ENCODE results near the gene NTM.

The NTM gene

DNA sequence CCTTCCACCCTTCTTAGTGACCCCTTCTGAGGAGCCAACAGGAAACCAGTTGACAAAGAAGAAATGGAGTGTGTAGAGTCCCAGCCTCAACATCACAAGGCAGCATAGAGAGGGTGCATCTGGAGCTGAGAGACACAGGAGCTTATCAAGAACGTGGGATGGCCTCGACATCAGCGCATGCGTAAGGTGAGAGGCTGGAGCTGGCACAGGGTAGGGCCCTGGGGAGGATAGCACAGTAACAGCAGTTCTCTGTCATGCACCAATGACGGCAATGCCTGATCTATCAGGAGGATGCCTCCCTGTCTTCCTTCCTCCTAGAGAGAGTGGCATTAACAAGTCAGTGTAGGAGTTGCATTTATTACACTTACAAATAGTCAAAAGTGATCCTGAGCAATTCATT lies 426.1 kb downstream of the NTM start:
- DNase-seq = no peak

DNA sequence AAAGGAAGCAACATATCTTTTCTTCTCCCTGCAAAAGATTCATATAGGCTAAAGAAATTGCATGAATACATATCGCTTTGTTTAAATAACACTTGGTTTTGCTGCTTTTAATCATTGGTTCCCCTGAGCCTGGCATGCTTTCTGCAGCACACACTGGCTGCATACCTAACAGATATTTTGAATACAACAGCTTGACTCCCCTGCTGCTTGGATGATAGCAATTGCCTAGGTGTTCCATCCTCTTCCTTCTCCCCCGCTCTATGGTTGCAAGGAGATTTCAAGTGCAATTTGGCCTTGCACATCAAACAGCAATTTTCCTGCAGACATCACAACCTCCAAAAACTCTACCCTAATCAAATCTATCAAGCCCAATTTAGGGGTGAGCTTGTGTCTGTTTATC lies 430.0 kb downstream of the NTM start:
- no peak for DNase-seq

DNA sequence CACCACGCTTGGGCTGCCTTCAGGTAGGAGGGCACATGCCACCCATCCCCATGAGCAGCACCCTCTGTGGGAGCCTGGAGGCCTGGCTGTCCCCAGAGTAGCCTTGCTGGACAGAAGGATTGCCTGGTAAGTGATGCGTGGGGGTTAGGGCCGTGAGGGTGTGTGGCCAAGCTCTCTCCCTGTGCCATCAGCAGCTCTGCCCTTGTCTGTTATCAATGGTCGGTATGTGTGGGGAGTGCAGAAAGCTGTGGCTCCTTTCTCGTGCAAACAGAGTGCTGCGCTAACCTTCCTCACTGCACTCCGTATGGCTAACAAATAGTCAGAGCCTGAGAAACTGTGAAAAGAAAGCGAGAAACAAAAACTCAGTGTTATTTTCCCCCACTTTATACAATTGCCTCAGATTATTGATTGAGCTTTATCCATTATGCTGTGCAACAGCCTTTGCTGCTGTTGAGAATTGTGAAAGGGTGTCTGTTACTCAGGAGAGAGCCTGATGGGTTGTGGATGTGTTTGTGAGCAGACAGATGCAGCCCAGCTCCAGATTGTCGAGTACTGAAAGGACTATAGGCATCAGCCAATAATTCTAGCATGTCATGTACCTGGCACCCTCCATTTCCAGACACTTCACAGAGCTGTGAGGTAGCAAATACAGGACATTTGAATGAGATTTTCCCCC lies 432.2 kb downstream of the NTM start:
- DNase-seq = no peak

DNA sequence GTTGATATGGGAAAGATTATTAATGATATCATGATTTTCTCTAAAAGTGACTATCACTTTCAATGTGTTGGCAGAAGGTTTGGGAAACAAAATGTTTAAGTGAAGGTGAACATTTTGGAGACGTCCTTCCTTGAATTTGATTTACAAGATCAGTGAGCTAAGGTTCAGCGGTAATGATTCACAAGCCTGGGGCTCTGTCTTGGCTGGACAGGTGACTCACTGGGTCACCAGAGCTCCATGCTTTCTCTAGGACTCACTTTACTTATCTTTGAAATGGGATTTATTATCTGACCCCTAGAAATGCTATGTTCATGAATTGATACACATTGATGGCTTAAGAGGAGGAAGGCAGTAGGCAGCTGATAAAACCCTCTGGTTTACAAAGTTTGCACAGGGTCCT lies 437.5 kb downstream of the NTM start:
- DNase-seq = no peak

DNA sequence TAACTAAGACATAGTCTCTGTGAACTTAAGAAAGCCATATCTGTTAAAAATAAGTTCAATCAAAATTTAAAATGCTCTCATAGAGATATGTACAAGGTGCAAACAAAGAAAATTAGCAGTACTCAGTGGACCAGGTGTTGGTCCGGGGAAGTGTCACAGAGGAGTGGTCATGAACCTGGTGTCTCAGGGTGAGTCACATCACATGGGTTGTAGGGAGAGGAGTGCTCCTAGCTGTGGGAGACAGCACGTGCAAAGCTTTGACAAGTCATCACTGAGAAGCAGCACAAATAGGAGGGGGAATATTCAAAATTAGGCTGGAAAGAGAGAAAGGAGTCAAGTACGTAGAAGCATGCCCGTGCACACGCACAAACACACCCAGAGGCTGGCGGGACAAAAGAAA lies 438.1 kb downstream of the NTM start:
- DNase-seq = no peak

DNA sequence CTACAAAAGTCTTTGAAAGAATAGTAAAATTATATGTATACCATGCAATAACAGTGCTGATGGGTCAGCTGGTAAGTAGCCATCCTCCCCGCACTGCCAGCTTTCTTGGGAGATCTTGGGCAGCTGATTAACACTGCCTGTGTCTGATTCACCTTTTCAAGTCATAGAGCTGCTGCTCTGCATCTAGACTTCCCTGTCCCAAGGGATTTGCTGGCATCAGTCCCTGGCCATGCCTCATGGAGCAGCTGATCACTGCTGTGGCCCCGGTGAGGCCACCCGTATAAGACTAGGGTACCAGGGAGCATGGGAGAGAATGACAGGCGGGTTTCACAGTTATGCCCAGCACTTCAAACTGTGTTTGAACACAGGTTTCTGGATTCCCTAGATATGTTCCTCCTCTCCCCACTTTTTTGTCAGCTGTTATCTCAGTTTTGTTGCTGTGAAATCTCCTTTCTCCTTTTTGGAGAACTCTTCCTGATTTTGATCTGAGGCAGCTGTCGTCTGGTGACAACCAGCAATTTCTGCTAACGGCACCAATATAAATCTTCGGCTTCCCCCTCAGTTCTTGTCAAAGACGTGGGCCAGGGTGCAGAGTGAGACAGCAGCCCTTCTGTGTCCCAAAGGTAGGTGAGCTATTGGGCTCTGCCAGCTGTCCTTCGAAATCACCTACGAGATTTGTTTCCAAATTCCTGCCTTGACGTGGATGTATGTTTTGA lies 438.9 kb downstream of the NTM start:
- DNase-seq = no peak

DNA sequence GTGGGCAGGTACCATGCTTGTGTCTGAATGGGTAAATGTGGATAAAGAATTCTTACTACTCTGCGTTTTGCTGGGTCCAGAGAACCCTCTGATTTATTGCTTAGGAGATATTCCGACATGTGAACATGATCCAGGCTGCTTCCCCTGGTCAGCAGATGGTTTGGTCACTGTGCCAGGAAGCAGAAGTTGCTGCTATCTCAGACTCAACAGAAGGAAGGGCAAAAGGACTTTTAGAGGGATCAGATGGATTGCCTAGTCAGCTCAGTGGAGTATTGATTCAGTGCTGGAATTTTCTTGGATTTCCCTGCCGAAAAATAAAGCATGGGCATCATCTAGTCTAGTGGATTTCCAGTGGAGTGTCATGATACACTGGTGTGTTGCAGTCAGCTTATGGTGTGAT lies 440.1 kb downstream of the NTM start:
- no peak for DNase-seq

DNA sequence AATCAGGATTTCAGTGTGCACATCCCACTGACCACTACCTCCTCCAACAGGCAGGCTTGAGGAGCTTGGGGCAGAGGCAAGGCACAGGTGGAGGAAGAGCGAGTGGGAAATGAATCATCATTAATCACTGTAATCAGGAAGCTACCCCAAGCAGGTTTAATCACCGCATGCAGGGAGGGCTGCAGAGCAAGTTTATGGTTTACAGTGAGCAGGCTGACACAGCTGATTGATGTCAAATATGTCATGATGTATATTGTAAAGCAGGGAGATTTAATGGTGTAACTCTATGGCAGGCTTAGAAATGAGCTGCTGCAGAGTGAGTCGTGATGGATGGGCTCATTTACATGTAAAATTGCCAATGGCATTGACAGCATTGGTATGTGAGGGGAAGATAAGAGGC lies 441.0 kb downstream of the NTM start:
- DNase-seq = no peak

DNA sequence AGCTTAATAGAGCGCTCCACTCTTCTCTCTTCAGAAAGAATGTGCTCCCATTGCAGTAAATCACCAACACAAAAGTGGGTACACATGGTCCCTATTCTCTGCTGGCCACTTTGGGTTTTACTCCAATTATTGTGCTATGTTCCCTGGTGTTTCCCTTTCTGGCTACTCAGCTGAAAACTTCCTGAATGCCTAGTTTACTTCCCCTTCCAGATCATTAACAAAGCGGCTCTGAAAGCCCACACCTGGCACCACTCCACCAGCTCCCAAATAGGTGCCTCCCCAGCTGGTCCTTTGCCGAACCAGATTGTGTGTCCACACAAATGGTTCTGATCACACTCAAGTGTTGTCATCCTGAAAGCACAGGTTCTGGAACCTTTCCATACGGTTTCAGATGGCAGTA lies 443.7 kb downstream of the NTM start:
- DNase-seq = no peak

DNA sequence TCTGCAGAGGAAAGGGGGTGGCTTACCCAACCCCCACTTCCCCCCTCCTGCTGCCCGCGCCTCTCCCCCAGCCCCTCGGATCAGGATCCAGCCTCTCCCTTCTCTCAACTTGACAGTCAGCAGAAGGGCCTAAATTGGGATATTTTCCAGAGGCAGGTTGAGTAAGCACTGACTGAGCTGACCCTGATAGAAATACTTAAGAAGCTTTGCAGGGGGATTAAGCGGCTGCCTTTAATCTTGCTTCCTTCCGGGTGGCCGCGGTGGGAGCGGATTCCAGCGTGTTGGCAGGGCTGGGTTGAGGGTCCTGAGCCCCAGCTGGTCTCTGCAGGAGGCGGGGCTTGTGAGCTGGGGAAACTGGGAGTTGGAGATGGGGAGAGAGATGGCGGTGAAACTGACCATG lies 445.2 kb downstream of the NTM start:
- no peak for DNase-seq

DNA sequence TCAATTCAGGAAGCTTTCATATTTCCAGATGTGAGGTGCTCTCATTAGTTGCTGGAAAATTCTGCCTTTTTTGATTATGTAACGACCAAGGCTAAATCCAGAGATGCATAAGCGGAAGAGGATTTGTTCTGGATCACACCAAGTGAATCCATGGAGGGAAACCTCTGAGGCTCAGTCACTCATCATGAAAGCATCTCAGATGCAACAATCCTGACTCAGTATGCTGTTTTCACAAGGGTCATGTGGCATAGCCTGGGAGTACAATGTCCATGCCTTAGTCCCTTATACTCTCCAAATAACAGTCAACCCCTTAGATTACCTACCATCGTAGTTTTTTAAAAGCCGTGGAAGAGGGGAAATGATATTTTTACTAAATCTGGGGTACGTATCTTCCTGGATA lies 445.6 kb downstream of the NTM start:
- no peak for DNase-seq

DNA sequence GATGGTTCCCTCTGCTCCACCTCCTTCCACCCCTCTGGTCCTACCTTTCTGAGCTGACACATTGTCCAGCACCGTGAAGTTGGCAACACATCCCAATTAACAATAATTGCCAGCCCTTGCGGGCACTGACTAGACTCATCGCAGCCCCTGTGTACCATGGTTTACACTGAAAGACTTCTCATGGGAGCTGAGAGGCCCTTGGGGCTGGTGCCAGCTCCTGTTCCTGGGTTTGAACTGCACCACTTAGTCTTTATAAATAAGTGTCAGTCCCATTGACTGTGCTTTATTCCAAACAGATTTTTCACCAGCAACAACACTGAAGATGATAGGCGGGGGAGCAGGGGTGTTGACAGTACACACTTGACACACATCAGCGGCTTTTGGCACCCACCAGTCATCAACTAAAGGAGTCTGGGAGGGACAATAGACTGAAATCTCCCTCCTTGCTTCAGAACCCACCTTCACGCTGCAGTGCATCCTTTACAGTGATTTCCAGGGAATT lies 447.3 kb downstream of the NTM start:
- DNase-seq = no peak

DNA sequence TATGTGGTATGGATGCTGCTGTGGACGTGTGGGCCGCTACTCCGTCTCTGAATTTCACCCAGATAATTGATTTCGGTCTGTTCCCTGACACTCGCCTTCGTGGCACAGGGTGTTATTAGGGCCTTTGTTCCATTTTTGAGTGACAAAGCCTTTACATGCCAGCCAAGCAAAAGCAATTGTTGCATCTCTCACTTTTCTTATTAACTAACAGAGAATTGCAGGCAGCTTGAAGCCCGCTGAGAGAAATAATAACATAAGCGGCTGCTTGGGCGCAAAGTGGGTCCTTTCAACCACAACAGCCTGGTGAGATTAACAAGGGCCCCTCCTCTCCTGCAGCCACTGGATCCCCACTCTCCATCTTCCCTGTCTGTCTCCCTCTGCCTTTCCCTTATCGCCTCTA lies 449.4 kb downstream of the NTM start:
- DNase-seq = no peak

DNA sequence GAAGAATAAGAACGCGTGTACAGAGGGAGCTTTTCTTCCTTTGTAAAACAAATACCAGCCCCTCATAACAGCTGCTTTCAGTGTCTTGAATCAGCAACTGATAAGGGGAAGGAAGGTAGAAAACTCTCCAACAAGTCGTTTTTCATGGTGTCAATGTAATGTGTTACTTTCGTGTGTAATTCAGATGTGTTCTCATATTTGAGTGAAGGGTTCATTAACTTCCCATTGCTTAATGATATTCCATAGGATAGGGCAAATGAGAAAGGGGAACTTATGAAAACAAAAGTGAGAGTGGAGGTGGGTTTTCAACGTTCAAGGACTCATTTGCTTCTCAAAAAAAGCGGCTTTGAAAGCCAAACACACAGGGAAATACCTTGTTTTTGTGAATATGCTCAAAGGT lies 452.1 kb downstream of the NTM start:
- DNase-seq = no peak

DNA sequence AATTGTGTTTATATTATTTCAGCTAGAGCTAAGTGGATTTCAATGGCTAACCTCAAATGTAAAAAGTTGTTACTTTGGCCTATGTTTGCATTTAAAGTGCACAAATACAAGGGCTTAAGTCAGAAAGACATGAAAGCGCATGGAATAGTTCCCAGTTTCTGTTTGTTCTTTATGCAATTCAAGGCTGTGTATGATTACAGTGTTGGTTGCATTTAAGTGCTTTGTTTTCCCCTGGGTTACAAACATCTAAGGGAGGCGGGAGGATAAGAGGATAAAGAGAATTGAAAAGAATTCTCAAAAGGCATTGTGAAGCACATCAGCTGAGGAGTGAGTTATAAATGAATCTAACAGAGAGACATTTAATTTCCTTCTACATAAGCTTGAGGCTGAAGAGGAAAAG lies 453.4 kb downstream of the NTM start:
- no peak for DNase-seq

DNA sequence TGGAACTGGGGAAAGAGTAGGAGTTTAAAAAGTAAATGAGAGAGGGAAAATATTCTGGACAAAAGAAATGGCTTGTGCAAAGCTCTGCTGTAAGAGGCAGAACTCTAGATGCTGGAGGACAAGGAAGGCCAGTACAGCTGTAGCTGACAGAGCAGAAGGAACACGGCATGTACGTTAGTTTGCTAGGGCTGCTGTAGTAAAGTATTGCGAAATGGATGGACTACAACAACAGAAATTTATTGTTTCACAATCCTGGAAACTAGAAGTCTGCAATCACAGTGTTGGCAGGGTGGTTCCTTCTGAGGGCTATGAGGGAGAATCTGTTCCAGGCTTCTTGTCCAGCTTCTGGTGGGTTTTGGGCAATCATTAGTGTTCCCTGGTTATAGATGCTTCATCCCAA lies 454.4 kb downstream of the NTM start:
- DNase-seq = no peak

DNA sequence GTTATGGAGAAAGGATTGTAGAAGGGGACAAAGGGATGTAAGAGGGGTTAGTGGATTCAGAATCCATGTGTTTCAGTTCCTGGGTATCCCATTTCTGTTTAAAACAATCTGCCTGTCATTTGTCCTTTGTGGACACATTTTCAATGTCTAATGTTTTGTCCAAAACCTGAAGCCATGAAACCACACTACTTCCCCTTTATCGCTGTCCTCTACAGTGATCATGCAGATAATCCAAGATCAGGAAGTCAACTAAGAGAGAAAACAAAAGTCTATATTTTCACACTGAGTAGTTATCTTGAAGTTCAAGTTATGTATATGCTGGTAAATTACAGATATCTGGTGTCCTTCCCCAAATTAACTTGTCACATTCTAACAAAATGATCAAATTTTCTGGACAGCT lies 457.0 kb downstream of the NTM start:
- DNase-seq = no peak

DNA sequence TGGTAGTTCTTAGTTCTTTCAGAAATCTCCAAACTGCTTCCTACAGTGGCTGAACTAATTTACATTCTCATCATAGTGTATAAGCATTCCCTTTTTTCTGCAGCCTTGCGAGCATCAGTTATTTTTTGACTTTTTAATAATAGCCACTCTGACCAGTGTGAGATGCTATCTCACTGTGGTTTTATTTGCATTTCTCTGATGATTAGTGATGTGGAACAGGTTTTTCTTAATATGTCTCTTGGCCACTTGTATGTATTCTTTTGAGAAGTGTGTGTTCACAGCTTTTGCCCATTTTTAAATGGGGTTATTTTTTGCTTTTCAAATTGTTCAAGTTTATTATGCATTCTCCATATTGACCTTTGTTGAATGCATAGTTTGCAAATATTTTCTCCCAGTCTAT lies 459.3 kb downstream of the NTM start:
- DNase-seq = no peak

DNA sequence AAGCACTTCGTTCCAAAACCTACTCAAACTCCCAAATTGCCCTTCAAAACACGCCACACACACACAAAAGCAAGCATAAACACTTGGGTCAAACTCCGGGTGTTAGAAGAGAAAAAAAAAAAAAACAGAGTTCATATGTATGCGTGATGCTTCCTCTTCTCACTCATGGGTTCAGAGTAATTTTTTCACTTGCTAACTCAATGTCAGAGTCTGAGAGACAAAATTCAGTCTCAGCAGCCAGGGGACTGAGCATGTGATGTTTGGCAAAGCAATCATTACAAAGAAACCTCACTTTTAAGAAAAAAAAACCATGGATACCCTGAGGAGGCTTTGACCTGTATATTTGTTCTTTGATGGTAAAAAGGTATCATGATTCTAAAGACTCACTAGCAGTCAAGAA lies 461.7 kb downstream of the NTM start:
- no peak for DNase-seq

DNA sequence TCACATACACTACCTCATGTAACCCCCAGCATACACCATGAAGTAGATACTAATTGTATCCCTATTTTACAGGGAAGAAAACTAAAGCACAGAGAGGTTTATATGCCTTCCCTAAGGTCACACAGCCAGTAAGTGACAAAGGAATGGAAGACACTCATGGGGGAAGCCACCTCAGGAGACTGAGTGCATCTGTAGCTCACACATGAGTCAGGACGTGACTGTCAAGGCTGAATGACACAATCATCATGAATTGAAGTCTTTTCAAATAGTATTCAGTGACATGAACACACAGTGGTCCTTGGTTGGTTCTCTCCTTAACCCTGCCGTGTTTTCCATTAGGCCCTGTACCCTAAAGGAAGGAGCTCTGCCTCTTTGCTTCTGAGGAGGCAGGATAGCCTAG lies 463.0 kb downstream of the NTM start:
- no peak for DNase-seq

DNA sequence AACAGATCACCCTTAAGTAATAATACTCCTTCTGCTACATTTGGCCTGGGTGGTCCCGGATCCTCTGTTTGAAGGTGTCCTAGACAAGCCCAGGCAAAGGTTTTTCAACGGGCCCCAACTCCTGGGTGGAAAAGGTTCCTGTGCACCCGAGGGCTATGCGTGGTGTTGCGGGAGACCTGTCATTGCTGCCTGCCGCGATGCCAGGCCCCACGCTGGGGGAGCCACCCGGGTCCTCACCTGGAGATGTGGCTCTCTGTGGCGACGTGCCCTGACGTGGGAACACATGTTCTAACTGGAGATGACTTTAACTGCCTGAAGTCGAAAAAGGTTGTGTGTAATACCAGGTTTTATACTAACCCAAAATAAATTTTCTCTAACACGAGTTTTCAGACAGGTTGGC lies 467.1 kb downstream of the NTM start:
- no peak for DNase-seq

DNA sequence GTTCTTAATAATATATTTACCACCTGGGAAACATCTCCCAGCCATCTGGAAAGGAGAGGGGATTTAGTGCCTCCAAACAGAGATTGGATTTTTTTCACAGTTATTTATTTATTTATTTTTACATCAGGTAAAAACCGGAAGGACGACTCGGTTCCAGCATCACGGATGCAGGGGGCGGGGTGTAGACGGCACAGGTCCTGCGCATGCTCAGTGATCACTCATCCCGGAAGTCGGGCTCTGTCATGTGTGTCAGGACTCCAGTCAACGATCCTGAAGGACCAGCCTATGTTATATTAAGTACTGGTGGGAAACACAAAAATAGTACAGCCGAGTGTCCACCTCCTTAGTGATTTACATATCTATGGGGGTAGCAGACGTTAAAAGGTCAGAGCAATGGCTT lies 467.6 kb downstream of the NTM start:
- DNase-seq = no peak

DNA sequence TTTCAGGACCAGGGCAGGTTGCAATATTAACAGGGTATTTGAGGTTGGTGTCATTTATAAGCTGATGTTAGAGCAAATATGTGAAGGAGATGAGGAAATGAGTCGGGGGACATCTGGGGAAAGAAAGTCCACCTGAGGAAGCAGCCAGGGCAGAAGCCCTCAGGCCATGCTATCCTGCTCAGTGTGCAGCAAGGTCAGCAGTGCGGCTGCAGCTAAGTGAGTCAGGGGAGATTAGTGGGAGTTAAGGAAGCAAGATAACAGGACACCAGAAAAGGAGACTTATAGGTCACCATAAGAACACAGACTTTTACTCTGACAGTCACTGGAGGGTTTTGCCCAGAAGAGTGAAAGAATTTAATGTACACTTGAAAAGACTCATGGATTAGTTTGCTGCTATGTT lies 468.9 kb downstream of the NTM start:
- DNase-seq = no peak

DNA sequence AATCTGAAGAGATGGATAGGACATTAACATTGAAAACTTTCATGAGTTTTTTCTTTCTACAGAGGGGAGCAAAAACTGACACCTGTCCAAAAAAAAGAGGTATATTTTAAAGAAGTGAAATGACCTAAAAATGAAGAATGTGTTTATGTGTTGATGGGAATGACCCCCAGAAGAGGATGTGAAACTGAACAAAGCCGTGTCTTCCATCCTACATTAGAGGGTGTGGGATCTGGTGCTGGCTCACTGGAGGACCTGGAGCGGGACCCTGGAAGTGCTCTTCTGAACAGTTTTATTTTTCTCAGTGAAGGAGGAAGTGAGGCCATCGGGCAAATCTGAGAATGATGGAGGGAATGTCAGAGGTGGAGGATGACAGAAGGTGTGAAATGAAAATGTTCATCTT lies 470.1 kb downstream of the NTM start:
- DNase-seq = no peak

DNA sequence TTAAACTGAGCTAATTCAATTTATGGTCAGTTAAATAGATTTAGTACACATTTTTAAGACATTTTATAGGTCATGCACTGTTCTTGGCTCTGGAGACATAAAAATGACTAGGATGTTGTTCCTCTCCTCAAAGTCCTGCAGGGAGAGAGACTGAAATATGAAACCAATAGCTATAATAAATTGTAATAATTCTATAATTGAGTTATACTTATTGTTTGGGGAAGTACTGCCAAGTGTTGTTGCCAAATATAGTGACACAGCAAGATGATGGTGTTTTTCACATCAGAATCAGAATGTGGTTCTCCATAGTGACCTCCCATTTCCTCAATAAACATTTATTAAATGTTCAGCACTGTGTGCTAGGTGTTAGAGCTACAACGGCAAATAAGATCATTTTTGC lies 470.6 kb downstream of the NTM start:
- DNase-seq = no peak

Data from stimulated activated CD4-positive, alpha-beta T cell treated with anti-CD3 and anti-CD28 coated beads, Interleukin-1b, Interleukin-23, amount 100 ng/mL, for 48 hours (primary cell).